GM21367 (cell line): ENCODE data around the gene SIK2.
A peak's percentile ranks its signal among the peaks of the same experiment; 100 is the strongest.
"Not testable (repeated sequence)": the region's sequence is repeated elsewhere in the genome, so short reads cannot be mapped to it uniquely, and the experiment has no call there.

Source experiments
- ATAC-seq: cut with Tn5 transposase; IDR thresholded peaks from one replicate; pipeline ENCODE4 v1.9.1; 2021; ENCODE audit not compliant: unreplicated experiment

The SIK2 gene

DNA sequence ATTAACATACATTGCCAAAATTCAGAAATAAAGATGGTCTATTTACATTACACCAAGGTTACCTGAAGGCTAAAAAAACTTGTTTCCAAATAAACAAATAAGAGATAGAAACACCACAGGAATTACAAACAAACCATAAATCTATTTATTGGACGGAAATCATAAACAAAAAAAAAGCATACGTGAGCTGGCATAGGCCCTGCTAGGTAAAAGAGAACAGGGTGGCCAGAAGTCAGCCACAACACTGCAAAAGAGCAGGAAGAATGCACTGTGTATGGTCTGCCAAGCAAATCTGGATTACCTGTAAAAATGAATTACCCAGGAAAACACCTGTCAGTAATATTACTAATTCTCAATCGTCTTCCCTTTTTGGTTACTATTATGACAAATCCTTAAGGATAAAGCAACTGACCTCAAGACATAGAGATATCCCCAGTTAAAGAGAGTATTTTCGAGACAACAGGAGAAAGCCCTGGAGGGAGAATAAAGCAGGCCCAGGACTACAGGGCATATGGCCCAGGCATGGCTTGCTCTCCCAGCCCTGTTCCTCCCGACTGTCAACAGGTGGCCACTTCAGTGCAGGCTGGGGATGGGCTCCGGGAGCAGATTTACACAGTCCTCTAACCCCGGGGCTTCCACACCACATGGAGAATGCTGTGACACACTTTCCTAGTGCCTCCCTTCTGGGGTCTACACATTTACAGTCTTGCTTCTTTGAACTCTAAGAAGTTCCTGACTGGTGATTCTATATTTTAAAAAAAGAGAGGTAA, 146.0 kb downstream of the SIK2 start:
- no peak for ATAC-seq

DNA sequence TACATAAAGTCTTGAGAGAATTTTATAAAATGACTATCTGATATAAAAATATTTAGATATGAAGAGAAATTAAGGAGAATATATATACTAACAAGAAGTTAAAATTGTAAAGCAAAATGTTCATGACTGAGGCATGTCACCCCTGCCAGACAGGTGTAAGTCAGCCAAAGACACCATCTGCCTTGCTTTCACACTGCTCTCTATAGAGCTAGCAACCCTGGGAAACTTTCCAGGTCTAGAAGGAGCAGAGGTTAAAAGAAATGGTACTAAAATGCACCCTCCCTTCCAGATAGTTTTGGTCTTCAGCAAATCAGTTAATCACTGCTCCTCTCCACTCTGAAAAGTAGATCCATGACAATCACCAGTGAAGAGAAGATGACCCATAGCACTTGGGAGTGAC, 147.4 kb downstream of the SIK2 start:
- ATAC-seq: no peak

DNA sequence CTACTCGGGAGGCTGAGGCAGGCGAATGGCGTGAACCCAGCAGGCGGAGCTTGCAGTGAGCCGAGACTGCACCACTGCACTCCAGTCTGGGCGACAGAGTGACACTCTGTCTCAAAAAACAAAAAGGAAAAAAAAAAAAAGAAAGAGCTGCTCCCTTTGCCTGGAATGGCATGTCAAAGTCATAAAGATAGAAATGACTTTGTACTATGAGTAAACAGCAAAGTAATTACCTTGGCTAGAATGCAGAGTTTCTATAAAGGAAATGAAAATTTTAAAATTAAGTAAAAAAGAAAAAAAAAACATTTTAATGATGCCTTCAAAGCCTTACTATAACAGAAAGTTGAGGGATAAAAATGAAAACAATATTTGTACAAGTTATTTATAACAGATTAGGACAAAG, 153.8 kb downstream of the SIK2 start:
- no peak for ATAC-seq

- no peak for ATAC-seq
Observed at GRCh38 chr11:111759376-111759775, 157.1 kb downstream of the SIK2 start.

DNA sequence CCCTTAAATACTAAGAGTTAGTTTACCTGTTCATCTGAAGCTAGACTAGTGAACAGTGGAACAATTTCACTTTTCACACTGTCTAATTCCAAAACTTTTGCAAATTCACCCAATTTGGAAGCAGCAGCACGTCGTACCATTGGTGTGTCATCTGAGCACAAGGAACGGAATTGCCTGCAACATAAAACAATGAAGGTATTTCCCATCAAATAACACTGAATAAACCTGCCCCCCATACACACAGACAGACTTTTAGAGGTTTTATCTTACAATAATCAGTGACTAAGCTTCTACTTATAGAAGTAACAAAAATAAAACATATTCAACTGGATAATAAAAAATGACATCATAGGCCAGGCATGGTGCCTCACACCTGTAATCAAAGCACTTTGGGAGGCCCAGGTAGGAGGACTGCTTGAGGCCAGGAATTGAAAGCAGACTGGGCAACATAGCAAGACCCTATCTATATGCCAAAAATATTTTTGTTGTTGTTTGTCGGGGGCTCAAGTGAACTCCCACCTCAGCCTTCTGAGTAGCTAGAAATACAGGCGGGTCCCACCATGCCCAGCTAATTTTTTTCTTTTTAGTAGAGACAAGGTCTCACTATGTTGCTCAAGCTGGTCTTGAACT, 157.6 kb downstream of the SIK2 start:
- ATAC-seq: no peak

- no peak for ATAC-seq
Observed at GRCh38 chr11:111761036-111761435, 158.8 kb downstream of the SIK2 start.

DNA sequence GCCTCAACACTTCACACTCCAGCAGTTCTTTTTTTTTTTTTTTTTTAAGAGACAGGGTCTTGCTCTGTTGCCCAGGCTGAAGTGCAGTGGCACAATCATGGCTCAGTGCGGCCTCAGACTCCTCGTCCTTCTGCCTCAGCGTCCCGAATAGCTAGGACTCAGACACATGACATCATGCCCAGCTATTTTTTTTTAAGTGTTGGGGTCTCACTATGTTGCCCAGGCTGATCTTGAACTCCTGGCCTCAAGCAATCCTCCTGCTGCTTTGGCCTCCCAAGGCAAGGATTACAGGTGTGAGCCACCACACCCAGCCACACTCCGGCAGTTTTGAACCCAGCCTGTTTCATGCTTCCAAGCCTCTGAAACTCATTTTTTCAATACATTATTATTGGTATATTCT, 160.3 kb downstream of the SIK2 start:
- ATAC-seq: no peak

GRCh38 chr11:111762981-111763643, 160.9 kb downstream of the SIK2 start:
- no peak for ATAC-seq

- ATAC-seq: no peak
Observed at GRCh38 chr11:111764621-111765020, 162.4 kb downstream of the SIK2 start.

DNA sequence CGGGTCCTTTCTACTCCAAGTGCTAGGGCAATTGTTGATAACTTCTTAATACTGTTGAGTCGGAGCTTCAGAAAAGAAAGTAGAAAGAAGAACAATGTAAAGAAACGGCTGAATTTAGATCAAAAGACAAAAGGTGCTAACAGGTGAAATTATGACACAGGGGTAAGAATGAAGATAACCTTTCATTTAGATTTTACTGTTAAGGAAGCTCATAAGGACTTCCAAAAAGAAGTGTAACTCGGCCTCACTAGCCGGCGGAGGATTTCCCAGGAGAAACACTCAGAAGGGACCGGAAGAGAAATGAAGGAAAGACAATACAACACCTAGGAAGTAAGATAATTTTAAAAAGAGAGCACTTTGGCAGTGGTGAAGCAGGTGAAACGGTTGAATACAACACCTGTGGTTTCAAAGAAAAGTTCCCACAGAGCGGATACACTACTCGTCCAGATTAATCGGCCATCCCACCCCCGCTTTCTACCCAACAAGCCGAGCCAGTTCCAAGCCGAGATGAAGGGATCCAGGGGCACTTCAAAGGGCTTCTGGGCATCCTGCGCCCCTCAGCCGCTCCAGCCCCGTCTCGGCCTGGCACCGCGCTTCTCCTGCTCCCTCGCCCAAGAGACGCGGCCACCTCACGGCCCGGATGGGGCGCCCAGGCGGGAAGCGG, 163.2 kb downstream of the SIK2 start:
- ATAC-seq: peak; percentile 36

DNA sequence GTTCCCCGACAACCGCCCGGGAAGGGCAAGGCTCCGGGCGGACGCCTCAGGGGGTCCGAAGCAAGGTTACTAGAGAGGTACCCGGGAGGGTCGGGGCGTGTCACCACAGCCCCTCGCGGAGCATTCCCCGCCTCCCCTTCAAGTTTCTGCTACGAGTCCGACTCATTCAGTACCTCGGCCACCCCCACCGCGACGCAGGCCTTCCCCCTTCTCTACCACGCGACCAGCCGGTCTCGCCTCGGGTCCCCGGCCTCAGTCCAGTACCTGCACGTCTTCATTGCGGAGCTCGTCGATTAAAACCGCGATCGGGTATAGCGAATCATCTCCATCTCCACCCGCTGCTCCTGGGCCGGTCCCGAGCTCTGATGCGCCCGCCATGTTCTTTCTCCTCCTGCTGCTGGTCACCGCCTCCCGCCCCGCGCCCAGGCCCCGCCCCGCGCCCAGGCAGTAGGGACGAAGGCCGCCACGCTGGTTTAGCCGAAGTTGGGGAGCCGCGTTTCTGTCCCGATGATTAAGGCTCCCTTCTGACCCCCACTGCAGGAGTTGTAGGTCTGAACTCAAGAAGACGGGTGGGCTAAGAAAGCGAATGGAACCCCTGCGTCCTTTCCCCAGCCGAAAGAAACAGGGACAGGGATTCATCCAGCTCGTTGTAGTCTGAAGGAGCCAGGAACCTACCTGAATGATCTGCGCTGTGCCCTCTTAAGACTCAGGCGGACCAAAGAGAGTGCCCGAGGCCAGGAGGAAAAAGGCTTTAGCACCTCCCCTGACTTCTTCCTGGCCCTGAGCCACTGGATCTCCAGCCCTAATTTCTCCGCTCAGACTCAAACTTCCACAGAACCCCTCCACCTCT, 164.0 kb downstream of the SIK2 start, which contains the start of gene PPP2R1B:
Gene PPP2R1B (minus strand): TSS at position 406 of the 850 bp plus-strand sequence. CDS start 28 bp downstream, at position 378.
- peak; percentile 73 for ATAC-seq

- no peak for ATAC-seq
Observed at GRCh38 chr11:111766834-111767142, 164.5 kb downstream of the SIK2 start.

DNA sequence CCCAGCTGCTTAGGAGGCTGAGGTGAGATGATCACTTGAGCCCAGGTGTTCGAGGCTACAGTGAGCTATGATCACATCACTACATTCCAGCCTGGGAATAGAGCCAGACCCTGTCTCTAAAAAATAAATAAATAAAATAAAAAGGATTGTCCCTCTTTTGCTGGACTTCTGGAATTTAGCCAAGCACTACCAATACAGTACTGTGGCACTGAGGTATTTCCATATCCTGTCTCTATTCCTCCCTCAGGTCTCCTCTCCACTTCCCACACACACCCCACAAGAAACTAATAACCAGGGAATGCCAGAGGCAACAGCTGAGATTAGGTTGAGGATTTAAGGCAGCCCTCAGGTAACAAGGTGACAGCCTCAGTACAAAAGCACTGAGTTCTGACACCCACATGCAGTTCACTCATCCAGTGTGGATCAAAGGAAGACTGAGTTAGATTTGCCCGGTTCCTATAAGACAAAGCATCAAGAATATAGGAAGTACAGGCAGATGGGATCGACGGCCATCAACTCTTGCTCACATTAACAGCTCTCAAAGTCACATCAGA, 168.4 kb downstream of the SIK2 start:
- no peak for ATAC-seq

GRCh38 chr11:111771205-111771604, 169.0 kb downstream of the SIK2 start:
- ATAC-seq: not testable (repeated sequence)

DNA sequence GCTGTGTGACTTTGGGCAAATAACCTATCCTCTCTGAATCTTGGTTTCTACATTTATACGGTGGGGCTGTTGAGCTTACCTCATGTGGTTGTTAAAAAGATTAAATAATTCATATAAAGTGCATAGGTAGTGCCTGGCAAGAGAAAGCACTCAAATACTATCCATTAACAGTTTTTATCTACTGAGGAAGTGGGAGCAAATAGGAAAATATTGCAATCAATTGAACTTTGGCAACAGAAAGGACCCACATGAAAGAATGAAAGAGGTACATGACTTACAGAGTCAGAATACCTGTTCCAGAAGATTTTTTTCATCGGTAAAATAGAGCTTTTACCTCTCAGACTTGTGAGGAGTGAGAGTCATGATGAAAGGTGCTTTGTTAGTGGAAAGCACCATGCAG, 170.3 kb downstream of the SIK2 start:
- ATAC-seq: no peak

- ATAC-seq: no peak
Observed at GRCh38 chr11:111774955-111775710, 172.9 kb downstream of the SIK2 start.

DNA sequence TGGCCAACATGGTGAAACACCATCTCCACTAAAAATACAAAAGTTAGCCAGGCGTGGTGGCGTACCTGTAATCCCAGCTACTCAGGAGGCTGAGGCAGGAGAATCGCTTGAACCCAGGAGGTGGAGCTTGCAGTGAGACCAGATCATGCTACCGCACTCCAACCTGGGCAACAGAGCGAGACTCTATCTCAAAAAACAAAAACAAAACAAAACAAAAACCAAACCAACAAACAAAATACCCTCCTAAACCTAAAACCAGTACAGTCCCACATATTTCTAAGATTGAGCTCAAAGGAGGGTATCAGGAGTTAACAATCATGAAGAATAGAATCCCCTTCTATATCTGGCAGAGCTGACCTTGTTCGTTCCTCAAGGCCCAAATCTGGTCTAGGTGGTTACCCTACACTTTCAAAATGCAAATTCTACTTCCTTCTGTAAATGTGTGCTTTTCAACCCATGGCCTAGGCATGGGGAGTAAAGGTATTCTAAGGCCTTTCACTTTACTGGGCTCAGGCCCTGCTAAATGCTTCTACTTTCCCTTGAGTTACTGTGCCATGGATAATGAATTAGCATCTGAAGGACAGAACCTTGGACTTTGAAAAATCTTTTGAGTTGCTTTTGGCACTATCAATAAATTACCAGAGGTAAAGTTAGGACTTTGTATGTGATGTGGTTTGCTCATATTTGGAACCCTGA, 174.3 kb downstream of the SIK2 start:
- ATAC-seq: peak; percentile 94

DNA sequence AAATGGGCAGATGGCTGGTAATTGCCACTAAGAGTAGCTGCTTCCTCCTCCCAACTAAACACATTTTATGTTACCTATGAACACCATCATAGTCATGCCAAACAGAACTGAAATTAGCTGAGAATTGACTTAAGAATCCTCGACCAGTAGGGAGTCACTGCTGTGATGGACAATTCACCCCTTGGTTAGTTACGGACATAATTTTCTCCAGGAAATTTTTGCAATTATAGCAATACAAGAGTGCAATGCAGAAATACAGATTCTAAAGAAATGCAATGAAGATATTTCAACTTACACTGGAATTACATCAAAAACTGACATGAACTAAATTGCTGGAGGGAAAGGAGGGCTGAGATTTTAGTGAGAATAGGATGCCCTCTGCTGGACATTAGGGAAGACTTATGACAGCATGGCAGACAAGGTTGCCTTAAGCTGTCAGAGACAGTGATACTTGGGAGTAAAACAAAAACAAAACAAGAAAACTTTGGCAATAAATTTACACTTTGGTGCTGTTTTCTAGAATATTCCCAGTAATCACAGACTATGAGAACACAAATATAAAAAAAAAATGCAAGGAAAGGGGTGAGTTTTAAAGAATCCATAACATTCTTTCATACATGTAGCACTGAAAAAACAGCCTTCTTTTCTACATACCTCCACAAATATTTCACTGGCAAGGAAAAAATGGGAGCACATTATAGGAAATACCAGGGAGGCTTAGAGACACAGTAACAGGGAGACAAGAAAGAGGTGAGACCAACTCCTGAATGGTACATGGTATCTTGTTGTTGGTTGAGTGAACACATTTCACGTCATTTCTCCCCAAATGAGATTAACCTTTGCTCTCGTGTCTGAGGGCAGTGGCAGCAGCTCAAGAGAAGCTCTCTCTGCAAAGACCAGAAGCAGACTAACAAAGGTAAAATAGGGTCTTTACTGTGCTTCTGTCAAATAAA, 175.1 kb downstream of the SIK2 start:
- ATAC-seq: peak; percentile 41
